ENCODE measurements around the gene TXNDC11.

DNA sequence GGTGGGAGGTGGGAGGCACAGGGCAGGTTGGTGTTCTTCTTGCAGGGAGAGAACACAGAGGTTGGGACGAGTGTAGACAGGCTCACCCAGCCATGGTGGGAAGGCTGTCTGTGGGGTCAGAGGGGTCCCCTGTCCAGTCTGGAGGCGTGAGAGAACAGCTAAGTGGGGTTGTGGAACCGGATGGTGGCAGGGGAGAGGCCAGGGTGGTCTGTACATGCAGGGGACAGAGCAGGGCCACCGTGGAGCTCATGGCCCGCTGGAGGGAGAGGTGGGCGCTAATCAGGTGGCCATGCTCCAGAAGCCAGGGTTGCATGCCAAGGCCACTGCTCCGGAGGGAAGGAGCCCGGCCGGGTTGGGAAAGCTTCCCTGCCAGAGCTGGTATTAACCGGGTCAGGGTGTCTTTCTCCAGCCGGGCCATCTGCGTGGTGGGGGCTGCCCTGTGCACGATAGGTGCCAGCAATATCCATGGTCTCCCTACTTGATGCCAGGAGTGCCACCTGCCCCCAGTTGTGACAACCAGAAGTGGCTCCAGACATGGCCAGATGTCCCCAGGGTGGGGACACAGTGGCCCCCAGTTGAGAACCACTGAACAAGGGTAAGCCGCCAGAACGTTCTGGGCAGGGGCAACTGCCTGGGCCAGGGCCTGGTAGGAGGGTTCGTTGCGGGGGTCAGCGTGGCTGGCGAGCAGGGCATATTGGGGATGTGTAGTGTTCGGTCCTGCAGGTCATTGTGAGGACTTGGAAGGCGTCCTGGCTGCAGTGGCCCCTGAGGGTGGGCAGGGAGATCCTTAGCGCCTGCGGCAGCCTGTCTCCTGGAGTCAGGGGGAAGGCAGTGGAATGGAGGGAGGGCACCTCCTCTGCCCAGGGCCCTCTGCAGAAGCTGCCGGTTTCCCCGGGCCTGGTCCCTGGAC, 69.3 kb downstream of the TXNDC11 start:
- TF ChIP-seq POLR2A (IDR thresholded peaks at IDR 0.05; ENCODE audit: low read depth, low read length) (no peak; the same call in 1 of the 2 replicates), POLR2AphosphoS5 (IDR thresholded peaks at IDR 0.05; ENCODE audit: low read depth, low read length) (no peak), TAF1 (IDR thresholded peaks at IDR 0.05; ENCODE audit: borderline replicate concordance, low read depth, low read length) (no peak)
